ENCODE measurements around the gene COPS9. TPM values are rescaled to one million over a fixed set of nuclear protein-coding genes. Genes with fewer than 3 reads are reported as not detected.

COPS9 gene
- total and polyA plus RNA-seq, 10 of the 15 experiments (the other 5 are each of a cell fraction or from before 2014, with no cell fraction given), result 80.8 to 419 (median 213) TPM

GRCh38 chr2:240136013-240136670, at the start of gene COPS9 (continued):
- no peak for TF ChIP-seq ZNF687 (IDR thresholded peaks at IDR 0.05)
- peak; percentile 85 for TF ChIP-seq YY1 (IDR thresholded peaks at IDR 0.05; ENCODE audit: low read depth, low read length)
- TF ChIP-seq CHD4 (IDR thresholded peaks at IDR 0.05), result no peak
- peak; percentile 70; the same call in 1 of the 2 replicates for TF ChIP-seq POLR2AphosphoS5 (IDR thresholded peaks at IDR 0.05; ENCODE audit: low read length)
- TF ChIP-seq ZZZ3 (IDR thresholded peaks at IDR 0.05; ENCODE audit: control insufficient read depth, insufficient read length, low read depth), result no peak
- TF ChIP-seq RCOR1 (conservative IDR thresholded peaks at IDR 0.05; ENCODE audit: low read depth, low read length), result no peak
- TF ChIP-seq ZNF622 (IDR thresholded peaks at IDR 0.05), result no peak
- TF ChIP-seq MTA3 (IDR thresholded peaks at IDR 0.05; ENCODE audit: borderline replicate concordance, low read length), result no peak
- TF ChIP-seq RELA (IDR thresholded peaks at IDR 0.05; ENCODE audit: borderline replicate concordance, partially characterized antibody), result no peak
- TF ChIP-seq BMI1 (IDR thresholded peaks at IDR 0.05; ENCODE audit: borderline replicate concordance), result no peak
- 0 out of 2 replicates have a peak, but pooled peaks have one; percentile 36 for TF ChIP-seq CHD2 (IDR thresholded peaks at IDR 0.05; ENCODE audit: borderline replicate concordance, low read depth, low read length)
- no peak for TF ChIP-seq SMC3 (IDR thresholded peaks at IDR 0.05; ENCODE audit: borderline replicate concordance, low read length)
- TF ChIP-seq CEBPZ (IDR thresholded peaks at IDR 0.05; ENCODE audit: low read depth, low read length), result no peak
- TF ChIP-seq SUZ12 (IDR thresholded peaks at IDR 0.05; ENCODE audit: unreplicated experiment), result no peak
- no peak for TF ChIP-seq ASH2L (IDR thresholded peaks at IDR 0.05; ENCODE audit: borderline replicate concordance, low read depth)
- TF ChIP-seq PKNOX1 (IDR thresholded peaks at IDR 0.05), result no peak
- peak; percentile 65 for TF ChIP-seq CREM (IDR thresholded peaks at IDR 0.05; ENCODE audit: low read depth)
- peak; percentile 95 for TF ChIP-seq POLR2A (IDR thresholded peaks at IDR 0.05; ENCODE audit: low read depth, low read length)
- no peak for TF ChIP-seq ZNF274 (IDR thresholded peaks at IDR 0.05; ENCODE audit: insufficient read depth, insufficient read length)
- TF ChIP-seq WRNIP1 (IDR thresholded peaks at IDR 0.05; ENCODE audit: borderline replicate concordance, low read depth, low read length), result no peak
- no peak for TF ChIP-seq RAD51 (IDR thresholded peaks at IDR 0.05)
- TF ChIP-seq DPF2 (IDR thresholded peaks at IDR 0.05), result 0 out of 2 replicates have a peak, but pooled peaks have one; percentile 44
- no peak for TF ChIP-seq JUND (IDR thresholded peaks at IDR 0.05; ENCODE audit: low read depth, low read length)
- no peak for TF ChIP-seq TCF3 (IDR thresholded peaks at IDR 0.05; ENCODE audit: borderline replicate concordance, insufficient read depth, low read depth, low read length)
